ENCODE results near the gene DPYSL3.

Gene DPYSL3

DNA sequence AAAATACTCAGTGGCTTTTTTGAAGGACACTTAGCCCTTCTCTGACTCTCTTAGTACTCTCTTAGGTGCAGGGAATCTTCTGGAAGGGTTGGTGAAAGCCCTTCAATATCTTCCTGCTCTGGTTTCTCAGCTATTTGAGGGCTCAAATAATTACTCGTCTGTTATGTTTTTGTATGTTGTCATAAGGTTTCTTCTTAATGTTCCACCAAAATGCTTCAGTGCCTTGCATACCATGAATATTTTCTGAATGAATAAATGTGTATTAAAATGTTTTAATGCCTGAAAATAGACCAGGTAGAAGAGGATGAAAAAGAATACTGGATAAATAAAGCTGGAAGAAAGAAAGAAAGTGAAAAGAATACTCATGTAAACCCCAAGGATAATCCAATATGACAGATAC, 150.8 kb downstream of the DPYSL3 start:
- no peak overlapping the region for H3K4me3 ChIP-seq (ENCODE audit: low read depth, low read length)
- DNase-seq (ENCODE audit: low read depth), result no peak
- no peak for TF ChIP-seq MYC (IDR thresholded peaks at IDR 0.05; ENCODE audit: low read depth, low read length)
- no peak for TF ChIP-seq POLR2A (IDR thresholded peaks at IDR 0.05; ENCODE audit: extremely low read depth, insufficient read length)
- TF ChIP-seq, protein P1, sequence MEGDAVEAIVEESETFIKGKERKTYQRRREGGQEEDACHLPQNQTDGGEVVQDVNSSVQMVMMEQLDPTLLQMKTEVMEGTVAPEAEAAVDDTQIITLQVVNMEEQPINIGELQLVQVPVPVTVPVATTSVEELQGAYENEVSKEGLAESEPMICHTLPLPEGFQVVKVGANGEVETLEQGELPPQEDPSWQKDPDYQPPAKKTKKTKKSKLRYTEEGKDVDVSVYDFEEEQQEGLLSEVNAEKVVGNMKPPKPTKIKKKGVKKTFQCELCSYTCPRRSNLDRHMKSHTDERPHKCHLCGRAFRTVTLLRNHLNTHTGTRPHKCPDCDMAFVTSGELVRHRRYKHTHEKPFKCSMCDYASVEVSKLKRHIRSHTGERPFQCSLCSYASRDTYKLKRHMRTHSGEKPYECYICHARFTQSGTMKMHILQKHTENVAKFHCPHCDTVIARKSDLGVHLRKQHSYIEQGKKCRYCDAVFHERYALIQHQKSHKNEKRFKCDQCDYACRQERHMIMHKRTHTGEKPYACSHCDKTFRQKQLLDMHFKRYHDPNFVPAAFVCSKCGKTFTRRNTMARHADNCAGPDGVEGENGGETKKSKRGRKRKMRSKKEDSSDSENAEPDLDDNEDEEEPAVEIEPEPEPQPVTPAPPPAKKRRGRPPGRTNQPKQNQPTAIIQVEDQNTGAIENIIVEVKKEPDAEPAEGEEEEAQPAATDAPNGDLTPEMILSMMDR (IDR thresholded peaks at IDR 0.05; ENCODE audit: low read depth, low read length), result no peak
- TF ChIP-seq, protein P2, sequence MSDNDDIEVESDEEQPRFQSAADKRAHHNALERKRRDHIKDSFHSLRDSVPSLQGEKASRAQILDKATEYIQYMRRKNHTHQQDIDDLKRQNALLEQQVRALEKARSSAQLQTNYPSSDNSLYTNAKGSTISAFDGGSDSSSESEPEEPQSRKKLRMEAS (IDR thresholded peaks at IDR 0.05; ENCODE audit: low read depth, low read length), result no peak

DNA sequence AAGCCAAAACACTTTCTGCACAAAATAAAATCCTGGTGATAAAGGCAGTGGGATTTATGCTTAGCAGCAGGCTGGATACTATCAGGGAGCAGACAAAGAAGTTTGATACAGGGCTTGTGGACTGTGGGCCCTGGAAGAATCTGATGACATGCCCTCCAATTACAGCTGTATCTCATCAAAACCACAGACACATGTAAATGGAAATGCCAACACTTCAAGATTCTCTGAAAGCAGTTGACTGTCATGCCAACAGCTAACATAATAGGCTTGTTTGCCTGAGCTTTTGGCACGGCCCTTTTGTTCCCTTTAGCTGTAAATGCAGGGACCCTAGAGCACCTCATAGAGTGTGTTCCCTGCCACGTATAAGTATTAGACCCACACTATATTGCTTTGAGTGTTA, 160.6 kb downstream of the DPYSL3 start:
- TF ChIP-seq, protein P1 (IDR thresholded peaks at IDR 0.05; ENCODE audit: low read depth, low read length), result no peak
- TF ChIP-seq, protein P2 (IDR thresholded peaks at IDR 0.05; ENCODE audit: low read depth, low read length), result no peak
- TF ChIP-seq POLR2A (IDR thresholded peaks at IDR 0.05; ENCODE audit: extremely low read depth, insufficient read length), result no peak
- TF ChIP-seq MYC (IDR thresholded peaks at IDR 0.05; ENCODE audit: low read depth, low read length), result no peak
- no peak for DNase-seq (ENCODE audit: low read depth)
- H3K4me3 ChIP-seq (ENCODE audit: low read depth, low read length), result no peak overlapping the region

DNA sequence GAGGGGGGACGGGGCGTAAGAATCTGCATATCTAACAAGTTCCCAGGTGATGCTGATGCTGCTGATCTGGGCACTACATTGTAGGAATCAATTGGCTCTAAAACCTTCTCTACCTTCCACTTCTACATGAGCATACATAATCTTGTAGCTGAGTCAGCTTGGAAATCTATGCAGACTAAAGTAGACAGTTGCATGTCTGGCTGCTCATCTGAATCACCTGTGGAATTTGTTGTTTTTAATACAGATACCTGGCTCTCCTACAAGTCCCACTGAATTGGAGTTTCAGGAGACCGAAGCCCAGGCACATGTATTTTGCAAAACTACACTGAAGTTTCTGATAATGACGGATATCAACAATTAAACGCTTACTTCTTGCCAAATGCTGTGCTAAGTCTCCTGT, 161.4 kb downstream of the DPYSL3 start:
- H3K4me3 ChIP-seq (ENCODE audit: low read depth, low read length), result no peak overlapping the region
- no peak for TF ChIP-seq MYC (IDR thresholded peaks at IDR 0.05; ENCODE audit: low read depth, low read length)
- TF ChIP-seq, protein P1 (IDR thresholded peaks at IDR 0.05; ENCODE audit: low read depth, low read length), result no peak
- no peak for TF ChIP-seq POLR2A (IDR thresholded peaks at IDR 0.05; ENCODE audit: extremely low read depth, insufficient read length)
- TF ChIP-seq, protein P2 (IDR thresholded peaks at IDR 0.05; ENCODE audit: low read depth, low read length), result no peak

DNA sequence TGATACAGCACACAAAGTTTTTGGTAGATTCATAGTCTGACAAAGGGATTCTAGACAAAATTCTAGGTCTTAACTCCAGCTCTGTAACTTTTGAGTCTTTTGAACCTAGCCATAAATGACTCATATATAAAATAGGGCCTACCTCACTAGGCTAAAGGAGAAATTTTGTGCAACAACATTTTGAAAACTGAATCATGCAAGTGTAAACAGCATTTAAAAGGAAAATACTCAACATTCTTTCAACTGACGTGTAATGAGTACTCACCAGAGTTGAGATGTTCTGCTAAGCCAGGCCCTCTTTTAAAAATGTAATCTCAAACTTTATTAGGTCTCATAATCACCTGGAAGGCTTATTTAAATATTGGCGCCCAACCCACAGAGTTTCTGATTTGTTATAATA, 161.8 kb downstream of the DPYSL3 start:
- H3K4me3 ChIP-seq (ENCODE audit: low read depth, low read length), result no peak overlapping the region
- TF ChIP-seq MYC (IDR thresholded peaks at IDR 0.05; ENCODE audit: low read depth, low read length), result no peak
- TF ChIP-seq, protein P2 (IDR thresholded peaks at IDR 0.05; ENCODE audit: low read depth, low read length), result no peak
- TF ChIP-seq POLR2A (IDR thresholded peaks at IDR 0.05; ENCODE audit: extremely low read depth, insufficient read length), result no peak
- TF ChIP-seq, protein P1 (IDR thresholded peaks at IDR 0.05; ENCODE audit: low read depth, low read length), result no peak

More for the DNA sequence above, 161.4 kb downstream of the DPYSL3 start:
- DNase-seq (ENCODE audit: low read depth), result no peak

DNA sequence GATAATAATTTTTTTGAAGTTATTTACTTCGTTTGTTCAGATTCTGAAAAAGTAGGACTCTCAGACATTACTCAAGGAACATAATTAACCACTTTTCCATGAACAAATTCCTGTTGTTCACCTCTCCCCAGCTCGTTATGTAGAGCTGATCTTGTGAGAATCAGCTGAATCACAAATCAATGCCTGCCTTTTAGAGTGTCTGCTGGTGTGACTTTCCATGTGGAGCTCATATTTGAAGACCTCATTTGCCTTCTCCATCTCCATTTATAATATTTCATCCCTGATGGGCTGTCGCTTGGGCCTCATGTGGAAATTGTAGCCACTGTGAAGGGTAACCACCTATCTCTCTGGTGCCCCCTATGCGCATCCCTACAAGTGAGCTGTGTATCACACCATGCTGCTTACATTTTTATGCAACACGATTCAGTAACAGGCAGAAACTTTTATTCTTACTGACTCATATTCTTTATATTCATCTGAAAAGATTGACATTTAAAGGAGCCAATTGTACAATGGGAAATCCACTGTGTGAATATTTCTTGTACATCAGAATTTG, 163.8 kb downstream of the DPYSL3 start:
- DNase-seq (ENCODE audit: low read depth), result peak; percentile 14
- TF ChIP-seq, protein P2 (IDR thresholded peaks at IDR 0.05; ENCODE audit: low read depth, low read length), result no peak
- TF ChIP-seq, protein P1 (IDR thresholded peaks at IDR 0.05; ENCODE audit: low read depth, low read length), result peak; percentile 28
- H3K4me3 ChIP-seq (ENCODE audit: low read depth, low read length), result no peak overlapping the region

More for the DNA sequence above, 161.8 kb downstream of the DPYSL3 start:
- no peak for DNase-seq (ENCODE audit: low read depth)

All from NB4 (cell line).